Measurements from ENCODE around the gene SLC35F3.

The SLC35F3 gene

DNA sequence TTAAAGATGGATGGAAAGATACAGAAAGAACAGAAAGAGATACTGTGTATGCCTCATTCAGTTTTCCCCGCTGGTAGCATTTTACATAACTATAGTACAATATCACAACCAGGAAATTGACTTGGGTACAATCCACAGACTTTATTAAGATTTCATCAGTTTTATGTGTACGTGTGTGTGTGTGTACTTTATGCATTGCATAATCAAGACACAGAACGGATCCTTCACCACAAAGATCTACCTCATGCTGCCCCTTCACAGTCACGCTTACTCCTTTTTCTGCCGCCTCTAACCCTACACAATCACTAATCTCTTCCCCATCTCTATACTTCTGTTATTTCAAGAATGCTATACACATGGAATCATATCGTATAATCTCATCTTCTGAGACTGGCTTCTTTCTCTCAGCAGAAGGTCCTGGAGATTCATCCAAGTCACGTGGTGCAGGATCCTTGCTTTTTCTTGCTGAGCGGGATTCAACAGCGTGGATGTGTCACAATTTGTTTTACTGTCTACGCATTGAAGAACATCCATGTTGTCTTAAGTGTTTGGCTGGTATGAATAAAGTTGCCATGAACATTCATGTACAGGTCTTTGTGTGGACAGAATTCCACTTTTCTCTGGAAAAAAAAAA, 76.7 kb downstream of the SLC35F3 start:
- no peak for DNase-seq (ENCODE audit: extremely low read depth, low read depth)
- TF ChIP-seq, protein P1, sequence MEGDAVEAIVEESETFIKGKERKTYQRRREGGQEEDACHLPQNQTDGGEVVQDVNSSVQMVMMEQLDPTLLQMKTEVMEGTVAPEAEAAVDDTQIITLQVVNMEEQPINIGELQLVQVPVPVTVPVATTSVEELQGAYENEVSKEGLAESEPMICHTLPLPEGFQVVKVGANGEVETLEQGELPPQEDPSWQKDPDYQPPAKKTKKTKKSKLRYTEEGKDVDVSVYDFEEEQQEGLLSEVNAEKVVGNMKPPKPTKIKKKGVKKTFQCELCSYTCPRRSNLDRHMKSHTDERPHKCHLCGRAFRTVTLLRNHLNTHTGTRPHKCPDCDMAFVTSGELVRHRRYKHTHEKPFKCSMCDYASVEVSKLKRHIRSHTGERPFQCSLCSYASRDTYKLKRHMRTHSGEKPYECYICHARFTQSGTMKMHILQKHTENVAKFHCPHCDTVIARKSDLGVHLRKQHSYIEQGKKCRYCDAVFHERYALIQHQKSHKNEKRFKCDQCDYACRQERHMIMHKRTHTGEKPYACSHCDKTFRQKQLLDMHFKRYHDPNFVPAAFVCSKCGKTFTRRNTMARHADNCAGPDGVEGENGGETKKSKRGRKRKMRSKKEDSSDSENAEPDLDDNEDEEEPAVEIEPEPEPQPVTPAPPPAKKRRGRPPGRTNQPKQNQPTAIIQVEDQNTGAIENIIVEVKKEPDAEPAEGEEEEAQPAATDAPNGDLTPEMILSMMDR (IDR thresholded peaks at IDR 0.05; ENCODE audit: low read depth, low read length, missing control alignments), result no peak
- H3K4me3 ChIP-seq (replicated peaks; ENCODE audit: low read depth, low read length), result no peak overlapping the region

DNA sequence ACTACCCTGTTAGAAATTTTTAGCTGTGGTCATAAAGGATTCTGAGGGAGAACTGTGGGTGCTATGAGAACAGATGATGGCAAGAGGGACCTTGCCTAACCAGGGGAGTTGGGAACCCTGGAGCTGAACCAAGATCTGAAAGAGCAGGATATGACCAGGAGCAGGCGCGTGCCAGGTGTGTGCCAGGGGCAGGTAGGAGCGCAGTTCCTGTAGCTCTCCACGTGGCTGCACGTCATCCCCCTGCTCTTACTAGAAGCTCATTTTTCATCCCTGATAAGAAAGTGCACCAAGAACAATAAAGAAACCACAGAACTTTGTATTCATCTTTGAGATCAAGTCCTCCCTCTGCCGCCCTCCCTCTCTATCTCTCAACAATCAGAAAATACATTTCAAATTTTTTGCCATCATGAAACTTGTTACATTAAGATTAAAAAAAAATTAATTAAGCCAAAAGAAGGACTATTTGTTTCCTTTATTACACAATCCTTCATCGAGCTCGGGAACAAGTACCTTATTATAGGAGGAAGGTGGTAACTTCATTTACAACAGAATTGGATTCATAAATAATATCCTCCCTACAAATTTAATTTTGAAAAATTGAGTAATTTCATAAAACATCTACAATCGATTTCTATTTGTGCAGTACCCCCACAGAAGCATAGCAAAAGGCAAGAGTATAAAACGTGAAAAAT, 78.5 kb downstream of the SLC35F3 start:
- TF ChIP-seq, protein P1 (IDR thresholded peaks at IDR 0.05; ENCODE audit: low read depth, low read length, missing control alignments), result no peak
- no peak overlapping the region for H3K4me3 ChIP-seq (replicated peaks; ENCODE audit: low read depth, low read length)
- no peak for DNase-seq (ENCODE audit: extremely low read depth, low read depth)

DNA sequence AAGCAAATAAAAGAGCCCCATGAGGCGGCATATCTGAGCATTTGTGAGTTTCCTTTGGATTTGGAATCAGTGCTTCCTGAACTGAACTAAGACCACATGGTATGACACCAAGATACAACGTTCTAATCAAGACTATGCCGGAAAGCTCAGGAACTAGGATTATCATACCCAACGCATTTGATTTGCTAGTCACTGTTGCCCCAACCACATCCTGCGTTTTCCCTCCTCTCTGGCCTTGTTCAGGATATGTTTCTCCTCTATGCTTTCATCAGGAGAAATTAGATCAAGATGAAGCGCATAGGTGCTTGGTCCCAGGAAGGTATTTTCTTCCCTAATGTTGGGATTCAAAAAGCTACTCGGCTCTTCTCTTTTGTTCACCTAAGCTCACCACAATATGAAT, 79.3 kb downstream of the SLC35F3 start:
- no peak overlapping the region for H3K4me3 ChIP-seq (replicated peaks; ENCODE audit: low read depth, low read length)
- TF ChIP-seq, protein P1 (IDR thresholded peaks at IDR 0.05; ENCODE audit: low read depth, low read length, missing control alignments), result no peak
- DNase-seq (ENCODE audit: extremely low read depth, low read depth), result no peak

DNA sequence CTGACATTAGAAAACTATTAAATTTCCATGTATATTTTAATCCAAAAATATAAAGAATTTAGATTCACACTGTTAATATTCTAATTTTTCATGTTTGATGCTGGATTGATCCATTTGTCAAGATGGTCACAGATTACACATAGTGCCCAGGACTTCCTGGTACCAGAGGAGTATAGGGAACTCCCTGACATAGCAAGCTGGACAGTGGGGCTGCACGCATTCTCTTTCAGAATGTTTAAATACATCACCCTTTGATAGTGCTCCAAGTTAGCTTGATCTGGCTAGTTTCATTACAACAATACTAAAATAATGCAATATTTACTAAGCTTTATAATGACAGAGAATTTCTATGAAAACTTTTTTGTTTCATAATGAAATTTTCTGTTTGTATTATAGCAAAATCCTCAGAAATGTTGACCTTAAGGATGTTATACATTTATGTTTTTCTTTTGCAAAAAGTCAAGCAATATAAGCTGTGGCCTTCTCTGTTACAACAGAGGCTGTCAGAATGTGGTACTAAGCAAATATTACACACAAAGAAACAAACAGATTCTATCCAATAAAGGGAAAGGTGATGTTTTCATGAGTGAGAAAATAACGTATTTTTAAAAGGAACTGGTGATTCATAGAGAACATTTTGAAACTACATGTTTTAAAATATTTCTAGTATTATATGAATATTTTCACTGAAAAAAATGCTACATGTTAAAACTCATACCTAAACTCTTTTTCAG, 84.7 kb downstream of the SLC35F3 start:
- H3K4me3 ChIP-seq (replicated peaks; ENCODE audit: low read depth, low read length), result no peak overlapping the region
- TF ChIP-seq, protein P1 (IDR thresholded peaks at IDR 0.05; ENCODE audit: low read depth, low read length, missing control alignments), result no peak
- no peak for DNase-seq (ENCODE audit: extremely low read depth, low read depth)

DNA sequence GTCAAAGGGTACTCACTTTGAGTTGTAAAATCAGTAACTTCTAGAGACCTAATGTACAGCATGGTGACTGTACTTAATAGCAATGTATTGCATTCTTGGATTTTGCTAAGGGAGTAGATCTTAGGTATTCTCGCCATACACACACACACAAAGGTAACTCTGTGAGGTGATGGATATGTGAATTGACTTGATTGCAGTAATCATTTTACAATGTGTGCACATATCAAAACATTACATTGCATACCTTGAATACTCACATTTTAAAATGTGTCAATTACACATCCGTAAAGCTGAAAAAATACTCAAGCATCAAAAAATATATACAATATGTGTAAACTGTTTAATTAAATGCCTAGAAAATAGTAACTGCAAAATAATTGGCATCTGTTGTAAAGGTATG, 86.0 kb downstream of the SLC35F3 start:
- TF ChIP-seq, protein P1 (IDR thresholded peaks at IDR 0.05; ENCODE audit: low read depth, low read length, missing control alignments), result no peak
- DNase-seq (ENCODE audit: extremely low read depth, low read depth), result no peak
- H3K4me3 ChIP-seq (replicated peaks; ENCODE audit: low read depth, low read length), result no peak overlapping the region

DNA sequence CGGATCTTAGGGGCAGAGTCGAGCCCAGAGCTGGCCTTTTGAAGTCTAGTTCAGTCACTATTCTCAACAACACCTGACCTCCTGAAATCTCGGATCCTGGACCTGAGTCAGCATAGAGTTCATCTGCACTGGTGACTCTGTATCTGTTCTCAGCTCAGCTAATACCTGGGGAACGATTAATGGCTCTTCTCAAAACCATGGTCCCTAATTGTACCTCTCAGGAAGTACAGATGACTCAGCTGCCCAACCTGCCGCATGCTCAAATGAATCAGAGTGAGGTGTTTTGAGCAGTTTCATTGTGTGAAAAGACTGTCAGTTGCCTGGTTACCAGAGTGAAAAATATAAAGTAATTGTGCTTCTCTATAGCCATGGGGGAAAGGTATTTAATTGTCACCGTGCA, 89.2 kb downstream of the SLC35F3 start:
- no peak overlapping the region for H3K4me3 ChIP-seq (replicated peaks; ENCODE audit: low read depth, low read length)
- TF ChIP-seq, protein P1 (IDR thresholded peaks at IDR 0.05; ENCODE audit: low read depth, low read length, missing control alignments), result no peak
- no peak for DNase-seq (ENCODE audit: extremely low read depth, low read depth)

All from HFF-Myc (cell line).